Measurements from ENCODE around the gene GRM7. TPM values are rescaled to one million over a fixed set of nuclear protein-coding genes. Genes with fewer than 3 reads are reported as not detected.
A peak's percentile ranks its signal among the peaks of the same experiment; 100 is the strongest.

The GRM7 gene
- total RNA-seq, 1 donor from 2014 or later, result not detected

DNA sequence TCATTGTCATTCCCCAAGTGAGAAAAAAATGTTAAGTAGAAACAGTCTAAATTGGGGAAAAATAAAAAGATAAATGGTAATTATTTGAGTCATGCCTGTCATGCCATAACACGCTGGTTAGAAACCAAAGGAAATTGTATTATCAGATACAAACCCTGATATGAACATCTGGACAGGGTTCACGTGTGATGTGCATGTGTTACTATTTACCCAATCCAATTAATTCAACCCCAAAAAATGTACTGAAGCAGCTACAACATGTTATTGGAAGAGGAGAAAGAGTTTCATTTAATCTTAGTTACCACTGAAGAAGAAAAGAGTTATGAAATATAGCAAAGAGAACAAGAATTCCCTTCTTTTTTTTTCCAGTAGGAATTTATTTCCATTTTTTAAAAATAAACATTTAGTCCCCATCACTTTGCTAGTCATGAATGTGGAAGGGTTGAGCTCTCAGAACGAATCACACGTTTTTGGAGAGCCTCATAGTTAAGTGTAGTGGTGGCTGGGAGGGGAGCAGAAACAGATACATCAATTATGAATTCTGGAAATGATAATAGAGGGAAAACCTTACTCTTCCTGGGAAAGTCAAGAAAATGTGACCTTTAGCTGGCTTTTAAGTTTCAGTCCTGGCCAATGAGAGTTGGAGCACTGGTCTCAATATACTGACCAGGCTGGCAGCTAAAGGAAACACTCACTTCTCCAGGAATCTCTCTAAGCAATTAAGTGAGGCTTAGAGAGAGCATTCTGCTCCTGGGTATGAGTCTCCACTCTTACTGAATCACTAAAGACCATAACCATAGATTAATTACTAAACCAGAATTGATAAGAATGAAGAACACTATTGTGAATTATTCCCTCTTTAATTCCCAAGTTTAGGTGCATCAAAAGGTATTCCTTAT is 796.5 kb downstream of the GRM7 start:
- Histone ChIP-seq H3K4me3 (ENCODE audit: low read depth, low read length) (no peak overlapping the region), H3K36me3 (ENCODE audit: control insufficient read depth, insufficient read depth, low read length) (no peaks in the 10 kb centered on the region), H3K27me3 (ENCODE audit: control insufficient read depth, insufficient read depth, low read length) (no peaks in the 10 kb centered on the region)
- no peak for FAIRE-seq
- peak; percentile 80 for DNase-seq (ENCODE audit: low read depth)
- TF ChIP-seq, protein P1, sequence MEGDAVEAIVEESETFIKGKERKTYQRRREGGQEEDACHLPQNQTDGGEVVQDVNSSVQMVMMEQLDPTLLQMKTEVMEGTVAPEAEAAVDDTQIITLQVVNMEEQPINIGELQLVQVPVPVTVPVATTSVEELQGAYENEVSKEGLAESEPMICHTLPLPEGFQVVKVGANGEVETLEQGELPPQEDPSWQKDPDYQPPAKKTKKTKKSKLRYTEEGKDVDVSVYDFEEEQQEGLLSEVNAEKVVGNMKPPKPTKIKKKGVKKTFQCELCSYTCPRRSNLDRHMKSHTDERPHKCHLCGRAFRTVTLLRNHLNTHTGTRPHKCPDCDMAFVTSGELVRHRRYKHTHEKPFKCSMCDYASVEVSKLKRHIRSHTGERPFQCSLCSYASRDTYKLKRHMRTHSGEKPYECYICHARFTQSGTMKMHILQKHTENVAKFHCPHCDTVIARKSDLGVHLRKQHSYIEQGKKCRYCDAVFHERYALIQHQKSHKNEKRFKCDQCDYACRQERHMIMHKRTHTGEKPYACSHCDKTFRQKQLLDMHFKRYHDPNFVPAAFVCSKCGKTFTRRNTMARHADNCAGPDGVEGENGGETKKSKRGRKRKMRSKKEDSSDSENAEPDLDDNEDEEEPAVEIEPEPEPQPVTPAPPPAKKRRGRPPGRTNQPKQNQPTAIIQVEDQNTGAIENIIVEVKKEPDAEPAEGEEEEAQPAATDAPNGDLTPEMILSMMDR (IDR thresholded peaks at IDR 0.05; ENCODE audit: insufficient read depth, low read length, severe bottlenecking), result no peak

DNA sequence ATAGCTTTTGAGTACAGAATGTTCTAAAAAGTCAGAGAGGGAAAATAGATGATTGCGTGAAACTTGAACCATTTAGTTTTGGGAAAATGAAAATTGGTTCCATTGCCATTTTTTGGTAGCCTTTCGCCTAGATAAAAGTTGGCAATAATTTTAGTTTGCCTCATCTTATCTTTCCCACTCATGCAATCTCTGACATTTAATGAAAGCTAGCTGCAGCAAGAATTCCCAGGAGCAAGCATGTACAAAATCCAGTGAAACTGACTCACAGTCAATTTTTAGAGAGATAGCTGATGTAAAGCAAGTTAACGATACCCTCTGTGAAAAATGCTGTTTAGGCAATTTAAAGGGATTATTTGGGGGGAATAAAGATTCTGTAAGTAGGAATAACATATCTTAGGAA is 797.4 kb downstream of the GRM7 start:
- FAIRE-seq (no peak), DNase-seq (ENCODE audit: low read depth) (no peak)
- Histone ChIP-seq H3K27me3 (ENCODE audit: control insufficient read depth, insufficient read depth, low read length) (no peaks in the 10 kb centered on the region), H3K4me3 (ENCODE audit: low read depth, low read length) (no peak overlapping the region), H3K36me3 (ENCODE audit: control insufficient read depth, insufficient read depth, low read length) (no peaks in the 10 kb centered on the region)
- TF ChIP-seq, protein P1 (IDR thresholded peaks at IDR 0.05; ENCODE audit: insufficient read depth, low read length, severe bottlenecking), result no peak

DNA sequence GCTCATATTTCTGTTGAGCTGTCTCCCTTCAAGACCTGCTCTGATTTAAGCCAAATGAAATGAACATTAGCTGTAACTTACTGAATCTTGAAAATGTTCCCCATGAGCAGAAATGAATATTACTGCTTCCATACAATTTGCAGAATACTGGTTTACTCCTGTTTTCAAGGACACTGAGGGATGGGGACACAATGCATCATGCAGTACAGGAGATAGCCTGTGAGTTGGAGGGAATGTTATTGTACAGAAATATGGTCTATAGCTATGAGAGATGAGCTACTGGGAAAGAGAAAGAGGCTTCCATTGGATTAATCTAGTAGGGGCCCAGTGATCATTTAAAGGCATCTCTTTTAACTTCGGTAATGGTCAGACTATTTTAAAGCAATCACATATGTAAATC is 798.2 kb downstream of the GRM7 start:
- TF ChIP-seq, protein P1 (IDR thresholded peaks at IDR 0.05; ENCODE audit: insufficient read depth, low read length, severe bottlenecking), result no peak
- FAIRE-seq (no peak), DNase-seq (ENCODE audit: low read depth) (no peak)
- no peaks in the 10 kb centered on the region for H3K27me3 ChIP-seq (ENCODE audit: control insufficient read depth, insufficient read depth, low read length)
- H3K4me3 ChIP-seq (ENCODE audit: low read depth, low read length), result no peak overlapping the region
- H3K36me3 ChIP-seq (ENCODE audit: control insufficient read depth, insufficient read depth, low read length), result no peaks in the 10 kb centered on the region

DNA sequence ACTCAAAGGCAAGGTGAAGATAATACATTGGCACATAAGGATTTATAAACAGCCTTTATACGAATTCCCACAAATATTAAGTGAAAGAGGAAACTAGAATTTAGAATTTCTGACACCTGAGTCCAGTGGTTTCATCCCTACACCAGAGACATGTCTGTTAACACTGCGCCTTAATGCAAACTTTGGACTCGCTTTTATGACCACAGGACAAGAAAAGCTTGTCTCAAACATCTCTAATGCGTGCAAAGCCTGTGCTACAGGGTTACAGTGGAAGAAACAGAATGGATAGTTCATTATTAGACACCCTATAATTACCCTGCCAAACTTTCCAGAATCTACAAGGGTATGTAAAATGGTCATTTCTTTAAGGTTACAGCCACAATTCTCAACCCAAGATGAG is 802.9 kb downstream of the GRM7 start:
- DNase-seq (ENCODE audit: low read depth) (no peak), FAIRE-seq (no peak)
- Histone ChIP-seq H3K4me3 (ENCODE audit: low read depth, low read length) (no peak overlapping the region), H3K27me3 (ENCODE audit: control insufficient read depth, insufficient read depth, low read length) (no peaks in the 10 kb centered on the region), H3K36me3 (ENCODE audit: control insufficient read depth, insufficient read depth, low read length) (no peaks in the 10 kb centered on the region)
- TF ChIP-seq, protein P1 (IDR thresholded peaks at IDR 0.05; ENCODE audit: insufficient read depth, low read length, severe bottlenecking), result no peak

DNA sequence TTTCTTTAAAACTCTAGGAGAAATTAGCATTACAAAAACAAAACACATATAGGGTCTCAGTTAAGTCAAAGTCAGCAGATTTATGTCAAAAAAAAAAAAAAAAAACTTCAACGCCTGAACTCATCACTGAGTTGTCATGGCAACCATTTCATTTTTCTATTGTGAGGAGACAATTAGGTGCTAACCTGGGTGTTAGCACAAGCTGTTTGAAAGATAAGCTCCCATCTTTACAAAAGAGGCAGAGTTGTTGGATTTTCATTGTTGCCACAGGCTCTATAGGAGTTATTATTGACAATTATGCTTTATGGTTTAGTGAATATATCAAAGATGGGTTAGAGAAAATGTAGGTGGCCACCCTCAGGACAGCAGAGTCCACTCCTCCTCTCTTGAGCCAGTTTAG is 806.9 kb downstream of the GRM7 start:
- no peak for DNase-seq (ENCODE audit: low read depth)
- Histone ChIP-seq H3K4me3 (ENCODE audit: low read depth, low read length) (no peak overlapping the region), H3K36me3 (ENCODE audit: control insufficient read depth, insufficient read depth, low read length) (no peaks in the 10 kb centered on the region), H3K27me3 (ENCODE audit: control insufficient read depth, insufficient read depth, low read length) (no peaks in the 10 kb centered on the region)
- FAIRE-seq, result no peak
- TF ChIP-seq, protein P1 (IDR thresholded peaks at IDR 0.05; ENCODE audit: insufficient read depth, low read length, severe bottlenecking), result no peak

Data from bronchial epithelial cell (primary cell).